ENCODE results near the gene TRIM8.

Gene TRIM8

GRCh38 chr10:102635377-102635776, 8.9 kb upstream of the TRIM8 start:
- DNase-seq: peak in 2 of 3 donors; percentile 77 to 81
- Histone ChIP-seq H3K4me3 (ENCODE audit: control insufficient read depth in 1 of 7, extremely low read depth in 1 of 7, insufficient read depth in 4 of 7, low read depth in 2 of 7, low read length in 6 of 7) (peak overlapping the region in 1 of 7 experiments; percentile 38), H3K27me3 (replicated peaks in 2 of 5; ENCODE audit: control insufficient read depth in 4 of 5, insufficient read depth in 5 of 5, low read length in 4 of 5) (no peaks in the 10 kb centered on the region), H3K9me3 (ENCODE audit: control extremely low read depth in 1 of 5, control insufficient read depth in 4 of 5, insufficient read depth in 2 of 5, low read depth in 1 of 5, low read length in 4 of 5) (no peaks in the 10 kb centered on the region), H3K4me1 (ENCODE audit: control extremely low read depth in 1 of 4, control insufficient read depth in 4 of 4, insufficient read depth in 4 of 4, low read length in 3 of 4) (peaks cover 15 to 57% (median 47%) of the 10 kb centered on the region in 4 experiments), H3K36me3 (ENCODE audit: control insufficient read depth in 4 of 4, insufficient read depth in 4 of 4, low read length in 3 of 4) (peaks cover 0 to 12% (median 6%) of the 10 kb centered on the region in 4 experiments), H3K27ac (ENCODE audit: insufficient read depth in 1 of 2, low read depth in 1 of 2, low read length in 2 of 2, poor library complexity in 1 of 2, severe bottlenecking in 2 of 2) (no peak overlapping the region)
- 0% methylated on average over 2 of the region's 4 CpGs for WGBS (ENCODE audit: insufficient coverage)
- CTCF ChIA-PET: interaction anchor here (1.1 to 1.5 kb wide), 5 partner anchors 10 to 39 kb away, joined by 3 to 11 read pairs (median 4); partner anchors contain the start of gene TRIM8
- POLR2A ChIA-PET: interaction anchor here (0.7 to 1.0 kb wide), 2 partner anchors 35 to 40 kb away, joined by 3 to 4 read pairs; no protein-coding TSS in a partner anchor

DNA sequence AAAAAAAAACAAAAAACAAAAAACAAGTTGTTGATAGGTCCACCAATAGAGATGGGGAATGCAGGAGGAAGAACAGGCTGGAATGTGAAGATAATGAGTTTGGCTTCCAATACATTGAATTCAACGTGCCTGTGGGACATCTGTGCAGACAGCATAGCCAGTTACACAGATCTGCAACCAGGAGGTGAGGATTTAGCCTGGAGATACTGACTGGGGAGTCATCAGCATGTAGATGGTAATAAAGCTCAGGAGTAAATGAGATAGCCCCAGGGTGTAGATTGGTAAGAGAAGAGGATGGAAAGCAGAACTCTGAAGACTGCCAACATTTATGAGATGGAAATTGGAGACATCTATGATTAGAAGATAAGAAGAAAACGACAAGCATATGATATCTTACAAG, 4.7 kb upstream of the TRIM8 start:
- Histone ChIP-seq H3K9me3 (ENCODE audit: control extremely low read depth in 1 of 5, control insufficient read depth in 4 of 5, insufficient read depth in 2 of 5, low read depth in 1 of 5, low read length in 4 of 5) (no peaks in the 10 kb centered on the region), H3K4me3 (ENCODE audit: control insufficient read depth in 1 of 7, extremely low read depth in 1 of 7, insufficient read depth in 4 of 7, low read depth in 2 of 7, low read length in 6 of 7) (no peak overlapping the region), H3K36me3 (ENCODE audit: control insufficient read depth in 4 of 4, insufficient read depth in 4 of 4, low read length in 3 of 4) (no peaks in the 10 kb centered on the region), H3K4me1 (ENCODE audit: control extremely low read depth in 1 of 4, control insufficient read depth in 4 of 4, insufficient read depth in 4 of 4, low read length in 3 of 4) (peaks cover 10 to 26% (median 23%) of the 10 kb centered on the region in 4 experiments), H3K27ac (ENCODE audit: insufficient read depth in 1 of 2, low read depth in 1 of 2, low read length in 2 of 2, poor library complexity in 1 of 2, severe bottlenecking in 2 of 2) (no peak overlapping the region), H3K27me3 (replicated peaks in 2 of 5; ENCODE audit: control insufficient read depth in 4 of 5, insufficient read depth in 5 of 5, low read length in 4 of 5) (no peaks in the 10 kb centered on the region)
- CTCF ChIA-PET: interaction anchor here (1.3 kb wide), 1 partner anchor 56 kb away, joined by 3 read pairs; no protein-coding TSS in a partner anchor
- DNase-seq: no peak
- WGBS (ENCODE audit: insufficient coverage): 53% methylated on average over 2 of the region's 2 CpGs
- POLR2A ChIA-PET: no interaction called here

- WGBS (ENCODE audit: insufficient coverage): 64% methylated on average over 6 of the region's 7 CpGs
Observed at GRCh38 chr10:102641402-102641801, 2.9 kb upstream of the TRIM8 start.

GRCh38 chr10:102641880-102642735, 2.2 kb upstream of the TRIM8 start:
- peak overlapping the region; percentile 81 to 95 for H3K27ac ChIP-seq (ENCODE audit: insufficient read depth in 1 of 2, low read depth in 1 of 2, low read length in 2 of 2, poor library complexity in 1 of 2, severe bottlenecking in 2 of 2)
- CTCF ChIA-PET: interaction anchor here (1.0 to 1.6 kb wide), 7 partner anchors 15 to 68 kb away, joined by 3 to 5 read pairs (median 3); no protein-coding TSS in a partner anchor
- DNase-seq: peak; percentile 97 to 99 (median 99)
- H3K4me3 ChIP-seq (ENCODE audit: control insufficient read depth in 1 of 7, extremely low read depth in 1 of 7, insufficient read depth in 4 of 7, low read depth in 2 of 7, low read length in 6 of 7): peak overlapping the region; percentile 69 to 92 (median 82)
- H3K9me3 ChIP-seq (ENCODE audit: control extremely low read depth in 1 of 5, control insufficient read depth in 4 of 5, insufficient read depth in 2 of 5, low read depth in 1 of 5, low read length in 4 of 5): no peaks in the 10 kb centered on the region
- H3K4me1 ChIP-seq (ENCODE audit: control extremely low read depth in 1 of 4, control insufficient read depth in 4 of 4, insufficient read depth in 4 of 4, low read length in 3 of 4): peaks cover 2 to 36% (median 31%) of the 10 kb centered on the region in 4 experiments
- WGBS (ENCODE audit: insufficient coverage): 0% methylated on average over 57 of the region's 77 CpGs
- H3K27me3 ChIP-seq (replicated peaks in 2 of 5; ENCODE audit: control insufficient read depth in 4 of 5, insufficient read depth in 5 of 5, low read length in 4 of 5): no peaks in the 10 kb centered on the region
- POLR2A ChIA-PET: interaction anchor here (0.5 to 1.7 kb wide), 6 partner anchors 28 to 519 kb away, joined by 3 to 12 read pairs (median 4); no protein-coding TSS in a partner anchor
- no peaks in the 10 kb centered on the region for H3K36me3 ChIP-seq (ENCODE audit: control insufficient read depth in 4 of 4, insufficient read depth in 4 of 4, low read length in 3 of 4)

More at GRCh38 chr10:102641402-102641801, 2.9 kb upstream of the TRIM8 start:
- Histone ChIP-seq H3K4me1 (ENCODE audit: control extremely low read depth in 1 of 4, control insufficient read depth in 4 of 4, insufficient read depth in 4 of 4, low read length in 3 of 4) (peaks cover 0 to 29% (median 24%) of the 10 kb centered on the region in 4 experiments), H3K27me3 (replicated peaks in 2 of 5; ENCODE audit: control insufficient read depth in 4 of 5, insufficient read depth in 5 of 5, low read length in 4 of 5) (no peaks in the 10 kb centered on the region), H3K4me3 (ENCODE audit: control insufficient read depth in 1 of 7, extremely low read depth in 1 of 7, insufficient read depth in 4 of 7, low read depth in 2 of 7, low read length in 6 of 7) (peak overlapping the region in 6 of 7 experiments; percentile 76 to 92 (median 83)), H3K36me3 (ENCODE audit: control insufficient read depth in 4 of 4, insufficient read depth in 4 of 4, low read length in 3 of 4) (no peaks in the 10 kb centered on the region), H3K9me3 (ENCODE audit: control extremely low read depth in 1 of 5, control insufficient read depth in 4 of 5, insufficient read depth in 2 of 5, low read depth in 1 of 5, low read length in 4 of 5) (no peaks in the 10 kb centered on the region), H3K27ac (ENCODE audit: insufficient read depth in 1 of 2, low read depth in 1 of 2, low read length in 2 of 2, poor library complexity in 1 of 2, severe bottlenecking in 2 of 2) (peak overlapping the region; percentile 81 to 95)
- CTCF ChIA-PET: interaction anchor here (1.0 to 1.6 kb wide), 5 partner anchors 14 to 68 kb away, joined by 3 to 5 read pairs (median 3); no protein-coding TSS in a partner anchor
- no peak for DNase-seq
- POLR2A ChIA-PET: interaction anchor here (0.5 to 1.4 kb wide), 3 partner anchors 27 to 518 kb away, joined by 3 to 4 read pairs (median 3); no protein-coding TSS in a partner anchor

DNA sequence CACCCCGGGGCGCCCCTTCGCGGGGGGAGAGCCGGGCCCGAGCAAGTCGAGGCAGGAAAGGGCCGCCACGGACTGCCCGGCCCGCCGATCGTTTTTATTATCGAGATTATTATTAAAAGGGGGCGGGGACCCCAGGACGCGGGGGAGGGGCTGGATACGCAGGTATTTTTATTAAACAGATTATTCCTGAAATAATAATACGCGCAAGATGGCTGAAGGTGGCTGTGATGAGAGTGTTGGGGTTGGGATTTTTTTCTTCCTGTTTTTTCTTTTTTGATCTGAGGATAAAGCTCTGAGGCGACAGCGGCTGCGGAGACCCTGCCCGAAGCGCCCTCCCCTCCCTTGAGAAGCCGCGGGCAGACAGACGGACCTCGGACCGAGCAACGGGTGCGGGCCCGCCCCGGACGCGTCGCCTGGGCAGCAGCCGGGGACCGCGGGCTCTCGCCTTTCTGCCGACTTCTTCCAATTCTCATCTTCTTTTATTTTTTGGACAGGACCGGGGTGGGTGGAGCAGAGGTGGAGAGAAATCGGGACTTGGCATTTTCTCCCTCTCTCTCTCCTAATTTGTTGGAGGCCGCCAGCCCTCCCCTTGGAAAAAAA, 1.4 kb upstream of the TRIM8 start:
- peak overlapping the region; percentile 69 to 92 (median 82) for H3K4me3 ChIP-seq (ENCODE audit: control insufficient read depth in 1 of 7, extremely low read depth in 1 of 7, insufficient read depth in 4 of 7, low read depth in 2 of 7, low read length in 6 of 7)
- peaks cover 0 to 6% (median 4%) of the 10 kb centered on the region in 4 experiments for H3K36me3 ChIP-seq (ENCODE audit: control insufficient read depth in 4 of 4, insufficient read depth in 4 of 4, low read length in 3 of 4)
- no peaks in the 10 kb centered on the region for H3K9me3 ChIP-seq (ENCODE audit: control extremely low read depth in 1 of 5, control insufficient read depth in 4 of 5, insufficient read depth in 2 of 5, low read depth in 1 of 5, low read length in 4 of 5)
- WGBS (ENCODE audit: insufficient coverage): 1% methylated on average over 18 of the region's 45 CpGs
- ChIA-PET POLR2A (interaction anchor here (1.4 to 1.7 kb wide), 4 partner anchors 29 to 45 kb away, joined by 3 to 12 read pairs (median 4); no protein-coding TSS in a partner anchor), CTCF (interaction anchor here (1.1 to 1.6 kb wide), 4 partner anchors 16 to 47 kb away, joined by 3 to 5 read pairs (median 3); no protein-coding TSS in a partner anchor)
- H3K4me1 ChIP-seq (ENCODE audit: control extremely low read depth in 1 of 4, control insufficient read depth in 4 of 4, insufficient read depth in 4 of 4, low read length in 3 of 4): peaks cover 5 to 43% (median 39%) of the 10 kb centered on the region in 4 experiments
- peak in 2 of 3 donors; percentile 44 to 63 for DNase-seq
- no peaks in the 10 kb centered on the region for H3K27me3 ChIP-seq (replicated peaks in 2 of 5; ENCODE audit: control insufficient read depth in 4 of 5, insufficient read depth in 5 of 5, low read length in 4 of 5)
- H3K27ac ChIP-seq (ENCODE audit: insufficient read depth in 1 of 2, low read depth in 1 of 2, low read length in 2 of 2, poor library complexity in 1 of 2, severe bottlenecking in 2 of 2): peak overlapping the region; percentile 72 to 95

DNA sequence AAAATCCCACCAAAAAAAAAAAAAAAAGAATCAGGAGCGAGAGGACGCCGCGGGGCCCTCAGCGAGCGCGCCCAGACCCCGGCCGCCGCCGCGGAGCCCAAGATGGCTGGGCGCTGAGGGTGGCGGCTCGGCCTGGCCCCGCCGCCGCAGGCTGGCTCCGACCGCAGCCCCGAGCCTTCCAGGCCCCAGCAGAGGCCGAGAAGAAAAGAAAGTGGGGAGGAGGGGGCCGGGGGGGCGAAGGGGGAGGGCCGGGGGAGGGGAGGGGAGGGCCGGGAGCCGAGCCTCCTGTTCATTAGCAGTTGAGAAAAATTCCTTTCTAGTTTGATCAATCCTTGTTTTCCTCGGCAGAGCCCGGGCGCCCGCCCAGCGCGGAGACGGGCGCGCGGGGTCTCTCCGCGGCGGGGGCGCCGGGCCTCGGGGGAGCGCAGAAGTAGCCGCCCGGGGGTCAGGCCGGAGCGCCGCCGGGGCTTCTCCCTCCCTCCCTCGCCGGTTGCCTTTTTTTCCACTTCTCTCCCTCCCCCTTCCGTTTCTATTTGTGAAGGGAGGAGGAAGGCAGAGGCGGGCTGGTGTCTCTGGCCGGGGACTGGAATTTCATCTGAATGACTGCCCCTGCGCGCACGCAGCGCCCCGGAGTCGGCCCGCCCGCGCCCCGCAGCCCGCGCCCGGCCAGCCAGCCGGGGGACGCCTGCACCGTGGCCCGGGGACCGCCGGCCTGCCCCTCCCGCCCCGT, 778 bp upstream of the TRIM8 start:
- CTCF ChIA-PET: interaction anchor here (0.9 to 3.4 kb wide), 13 partner anchors 11 to 139 kb away, joined by 3 to 18 read pairs (median 6); no protein-coding TSS in a partner anchor
- Histone ChIP-seq H3K36me3 (ENCODE audit: control insufficient read depth in 4 of 4, insufficient read depth in 4 of 4, low read length in 3 of 4) (peaks cover 0 to 13% (median 4%) of the 10 kb centered on the region in 4 experiments), H3K27me3 (replicated peaks in 2 of 5; ENCODE audit: control insufficient read depth in 4 of 5, insufficient read depth in 5 of 5, low read length in 4 of 5) (no peaks in the 10 kb centered on the region), H3K9me3 (ENCODE audit: control extremely low read depth in 1 of 5, control insufficient read depth in 4 of 5, insufficient read depth in 2 of 5, low read depth in 1 of 5, low read length in 4 of 5) (no peaks in the 10 kb centered on the region), H3K27ac (ENCODE audit: insufficient read depth in 1 of 2, low read depth in 1 of 2, low read length in 2 of 2, poor library complexity in 1 of 2, severe bottlenecking in 2 of 2) (peak overlapping the region; percentile 72 to 95), H3K4me1 (ENCODE audit: control extremely low read depth in 1 of 4, control insufficient read depth in 4 of 4, insufficient read depth in 4 of 4, low read length in 3 of 4) (peaks cover 5 to 50% (median 45%) of the 10 kb centered on the region in 4 experiments), H3K4me3 (ENCODE audit: control insufficient read depth in 1 of 7, extremely low read depth in 1 of 7, insufficient read depth in 4 of 7, low read depth in 2 of 7, low read length in 6 of 7) (peak overlapping the region; percentile 70 to 92 (median 84))
- POLR2A ChIA-PET: interaction anchor here (1.1 to 1.7 kb wide), 5 partner anchors 29 to 48 kb away, joined by 3 to 12 read pairs (median 4); no protein-coding TSS in a partner anchor
- WGBS (ENCODE audit: insufficient coverage): 0% methylated on average over 31 of the region's 76 CpGs
- peak in 2 of 3 donors; percentile 73 to 77 for DNase-seq

Measured in common myeloid progenitor, CD34-positive (primary cell).